Measurements from ENCODE around the gene GPR84. TPM values are rescaled to one million over a fixed set of nuclear protein-coding genes. Genes with fewer than 3 reads are reported as not detected.

GPR84 gene
- total and polyA plus RNA-seq, 2 donors (not counting 3 experiments of a cell fraction or from before 2014, with no cell fraction given) = not detected

- FAIRE-seq (peak; percentile 66), DNase-seq (ENCODE audit: low read depth, low spot score) (no peak)
- peaks cover 2% of the 10 kb centered on the region for H4K20me1 ChIP-seq (replicated peaks; ENCODE audit: control insufficient read depth, extremely low read depth, insufficient read depth, low read length)
- TF ChIP-seq POLR2AphosphoS5 (IDR thresholded peaks at IDR 0.05; ENCODE audit: insufficient read depth, low read depth, low read length) (peak; percentile 17), GATA2 (IDR thresholded peaks at IDR 0.05; ENCODE audit: insufficient read depth, insufficient read length, low read depth, low read length) (no peak)
- BruUV-seq (replicated peaks) = TSS peak; percentile 85
- no peaks in the 10 kb centered on the region for H3K9me3 ChIP-seq (replicated peaks; ENCODE audit: control insufficient read depth, insufficient read depth, low read length)
- H3K27me3 ChIP-seq (ENCODE audit: control insufficient read depth in 2 of 2, insufficient read depth in 2 of 2, low read length in 2 of 2) = no peaks in the 10 kb centered on the region
- H3K36me3 ChIP-seq (ENCODE audit: control insufficient read depth in 2 of 2, extremely low read depth in 1 of 2, insufficient read depth in 2 of 2, low read length in 2 of 2) = peaks cover 57 to 60% of the 10 kb centered on the region in 2 experiments
- ChIA-PET POLR2A (interaction anchor here (1.1 kb wide), 1 partner anchor 44 kb away, joined by 3 read pairs; no protein-coding TSS in a partner anchor), CTCF (interaction anchor here (0.7 to 12.1 kb wide), 7 partner anchors 8 to 46 kb away, joined by 3 to 517 read pairs (median 5); no protein-coding TSS in a partner anchor)
- peaks cover 16% of the 10 kb centered on the region for H3K79me2 ChIP-seq (ENCODE audit: control insufficient read depth, insufficient read depth, low read length)
- no peak overlapping the region for H3K4me3 ChIP-seq (replicated peaks in 1 of 3; ENCODE audit: insufficient read depth in 1 of 3, low read depth in 1 of 3, low read length in 3 of 3)
- H3K27ac ChIP-seq (ENCODE audit: insufficient read depth, low read depth, low read length) = no peak overlapping the region
- no peak overlapping the region for H3K9ac ChIP-seq (replicated peaks; ENCODE audit: extremely low read depth, insufficient read depth, low read length)
- no peak overlapping the region for H3K4me2 ChIP-seq (ENCODE audit: insufficient read depth, low read length)
- H2AFZ ChIP-seq (ENCODE audit: low read depth, low read length) = no peak overlapping the region
- H3K4me1 ChIP-seq (ENCODE audit: control insufficient read depth, extremely low read depth, insufficient read depth, low read length) = no peaks in the 10 kb centered on the region
- dilution Hi-C loops (cut with MboI; ENCODE audit: extremely low pct_ligation_motif_present, low sequenced_read_pairs) = no loop called here
- intact Hi-C loops (cut with micrococcal nuclease) = no loop called here
- H3K9me1 ChIP-seq (replicated peaks; ENCODE audit: control insufficient read depth, extremely low read depth, insufficient read depth, low read length) = no peaks in the 10 kb centered on the region
These were observed 31.3 kb upstream of the GPR84 start for GRCh38 chr12:54395545-54395944.

- Histone ChIP-seq H4K20me1 (replicated peaks; ENCODE audit: control insufficient read depth, extremely low read depth, insufficient read depth, low read length) (peaks cover 2% of the 10 kb centered on the region), H3K4me3 (replicated peaks in 1 of 3; ENCODE audit: insufficient read depth in 1 of 3, low read depth in 1 of 3, low read length in 3 of 3) (no peak overlapping the region), H3K4me2 (ENCODE audit: insufficient read depth, low read length) (no peak overlapping the region), H3K9me3 (replicated peaks; ENCODE audit: control insufficient read depth, insufficient read depth, low read length) (no peaks in the 10 kb centered on the region), H2AFZ (ENCODE audit: low read depth, low read length) (no peak overlapping the region), H3K27ac (ENCODE audit: insufficient read depth, low read depth, low read length) (no peak overlapping the region), H3K79me2 (ENCODE audit: control insufficient read depth, insufficient read depth, low read length) (peaks cover 15% of the 10 kb centered on the region), H3K9me1 (replicated peaks; ENCODE audit: control insufficient read depth, extremely low read depth, insufficient read depth, low read length) (no peaks in the 10 kb centered on the region), H3K4me1 (ENCODE audit: control insufficient read depth, extremely low read depth, insufficient read depth, low read length) (no peaks in the 10 kb centered on the region), H3K9ac (replicated peaks; ENCODE audit: extremely low read depth, insufficient read depth, low read length) (no peak overlapping the region), H3K36me3 (ENCODE audit: control insufficient read depth in 2 of 2, extremely low read depth in 1 of 2, insufficient read depth in 2 of 2, low read length in 2 of 2) (peaks cover 53 to 55% of the 10 kb centered on the region in 2 experiments), H3K27me3 (ENCODE audit: control insufficient read depth in 2 of 2, insufficient read depth in 2 of 2, low read length in 2 of 2) (no peaks in the 10 kb centered on the region)
- no TSS peak for BruUV-seq (replicated peaks)
- POLR2A ChIA-PET = interaction anchor here (1.1 kb wide), 1 partner anchor 44 kb away, joined by 3 read pairs; no protein-coding TSS in a partner anchor
- FAIRE-seq (no peak), DNase-seq (ENCODE audit: low read depth, low spot score) (no peak)
- dilution Hi-C loops (cut with MboI; ENCODE audit: extremely low pct_ligation_motif_present, low sequenced_read_pairs) (no loop called here), intact Hi-C loops (cut with micrococcal nuclease) (no loop called here)
- CTCF ChIA-PET = interaction anchor here (1.4 to 12.1 kb wide), 4 partner anchors 8 to 47 kb away, joined by 4 to 517 read pairs (median 5); no protein-coding TSS in a partner anchor
- TF ChIP-seq POLR2A (IDR thresholded peaks at IDR 0.05; ENCODE audit: low read depth, low read length) (no peak), JUN (IDR thresholded peaks at IDR 0.05; ENCODE audit: borderline replicate concordance, insufficient read depth, insufficient read length, low read depth) (no peak), CTCF (IDR thresholded peaks at IDR 0.05; ENCODE audit: extremely low read depth in 1 of 2, insufficient read depth in 1 of 2, low read depth in 1 of 2, low read length in 2 of 2) (no peak), MAX (IDR thresholded peaks at IDR 0.05; ENCODE audit: insufficient read depth, insufficient read length) (no peak), EZH2 (IDR thresholded peaks at IDR 0.05; ENCODE audit: borderline replicate concordance, low read depth, low read length, severe bottlenecking) (no peak), GATA2 (IDR thresholded peaks at IDR 0.05; ENCODE audit: insufficient read depth, insufficient read length, low read depth, low read length) (no peak), POLR2AphosphoS5 (IDR thresholded peaks at IDR 0.05; ENCODE audit: insufficient read depth, low read depth, low read length) (no peak), MYC (IDR thresholded peaks at IDR 0.05; ENCODE audit: low read depth, low read length) (no peak)
These were observed 30.7 kb upstream of the GPR84 start for GRCh38 chr12:54394986-54395385.

Data from endothelial cell of umbilical vein (primary cell).